Activated T-helper 1 cell treated with anti-CD3 and anti-CD28 coated beads, Interleukin-12 subunit alpha, Interleukin-12 subunit beta, Interleukin-2, Interleukin-4 antibody, amounts not matched to agents 30 ng/mL and 10 ng/mL and 1 ng/mL, durations not matched to agents 14 hours and 24 hours and 36 hours (primary cell): ENCODE results near the gene AIMP1. TPM values are rescaled to one million over a fixed set of nuclear protein-coding genes. Genes with fewer than 3 reads are reported as not detected.
A peak's percentile ranks its signal among the peaks of the same experiment; 100 is the strongest.

ENCODE experiments used
- DNase-seq: peaks from one replicate; pipeline ENCODE4 v3.0.0; 2021; ENCODE audit warnings: low spot score
- H3K27ac Mint-ChIP-seq: one replicate; pipeline ENCODE4 v1.8.0; 2021; ENCODE audit warnings: mild to moderate bottlenecking, mixed read lengths
- H3K27me3 Mint-ChIP-seq: one replicate; pipeline ENCODE4 v1.8.0; 2022; ENCODE audit warnings: mild to moderate bottlenecking, moderate library complexity, mixed read lengths; ENCODE audit not compliant: insufficient read depth
- H3K36me3 Mint-ChIP-seq: one replicate; pipeline ENCODE4 v1.8.0; 2021; ENCODE audit warnings: low read depth, mixed read lengths
- H3K4me1 Mint-ChIP-seq: one replicate; pipeline ENCODE4 v1.8.0; 2021; ENCODE audit warnings: low read depth, mixed read lengths
- H3K4me3 Mint-ChIP-seq: one replicate; pipeline ENCODE4 v1.8.0; 2021; ENCODE audit warnings: mild to moderate bottlenecking, moderate library complexity, mixed read lengths
- H3K9me3 Mint-ChIP-seq: one replicate; pipeline ENCODE4 v1.8.0; 2021; ENCODE audit warnings: mixed read lengths
- intact Hi-C: fragments of 100-400 bp; cut with micrococcal nuclease; formaldehyde crosslinking; loops from one replicate; pipeline ENCODE4 v1.15.1; 2024
- total RNA-seq: library from RNA; stranded (reverse); gene quantifications from 2 replicates; pipeline ENCODE4 v1.2.3, GENCODE V29; 2022

The AIMP1 gene
- total RNA-seq: 86.4 and 86.9 TPM in 2 replicates

GRCh38 chr4:106315968-106316772, at the start of gene AIMP1, which contains the start of gene TBCK:
Gene AIMP1 (plus strand): TSS chr4:106316550. CDS start chr4:106325010, 8,460 bp downstream.
Gene TBCK (minus strand): TSS chr4:106316209. CDS start chr4:106308960, 7,249 bp downstream.
- no peaks in the 10 kb centered on the region for H3K27me3 Mint-ChIP-seq
- H3K9me3 Mint-ChIP-seq: no peaks in the 10 kb centered on the region
- peak; percentile 83 for DNase-seq
- no peak within 1 kb of the TSS for H3K27ac Mint-ChIP-seq
- intact Hi-C loops: loop anchor here (1.0 to 10.0 kb wide), 8 partner anchors 13 to 1619 kb away; partner anchors contain the start of genes CYP2U1, GSTCD, INTS12 and PPA2
- peaks cover 30% of the 10 kb centered on the region for H3K4me1 Mint-ChIP-seq
- H3K4me3 Mint-ChIP-seq: no peak within 1 kb of the TSS
- peaks cover 14% of the 10 kb centered on the region for H3K36me3 Mint-ChIP-seq

DNA sequence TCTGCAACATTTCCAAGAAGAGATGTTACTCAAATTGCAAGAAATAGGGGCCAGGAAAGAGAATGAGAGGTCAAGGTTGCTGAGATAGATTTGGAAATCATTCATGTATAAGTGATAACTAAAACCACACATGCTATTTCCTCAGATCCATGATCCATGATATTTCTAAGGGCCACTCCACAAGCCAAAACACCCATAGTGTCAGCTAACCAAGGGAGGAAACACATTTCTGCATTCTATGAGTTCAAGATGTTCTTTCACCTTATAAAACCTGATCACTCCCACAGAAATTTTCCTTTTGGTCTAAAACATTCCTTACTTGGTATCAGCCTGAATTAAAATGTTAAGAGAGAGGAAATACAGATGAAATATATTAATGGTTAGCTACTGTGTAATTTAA, 47.6 kb upstream of the AIMP1 start:
- H3K27ac Mint-ChIP-seq: no peak overlapping the region
- no peaks in the 10 kb centered on the region for H3K27me3 Mint-ChIP-seq
- H3K9me3 Mint-ChIP-seq: no peaks in the 10 kb centered on the region
- intact Hi-C loops: loop anchor here (5.0 kb wide), 1 partner anchor 539 kb away; no protein-coding TSS in a partner anchor
- H3K36me3 Mint-ChIP-seq: no peaks in the 10 kb centered on the region
- H3K4me1 Mint-ChIP-seq: no peaks in the 10 kb centered on the region
- no peak for DNase-seq
- no peak overlapping the region for H3K4me3 Mint-ChIP-seq

GRCh38 chr4:106269711-106270110, 46.6 kb upstream of the AIMP1 start:
- DNase-seq: no peak
- Mint-ChIP-seq H3K27ac (no peak overlapping the region), H3K27me3 (no peaks in the 10 kb centered on the region), H3K9me3 (no peaks in the 10 kb centered on the region), H3K4me1 (no peaks in the 10 kb centered on the region), H3K4me3 (no peak overlapping the region), H3K36me3 (peaks cover 2% of the 10 kb centered on the region)
- intact Hi-C loops: loop anchor here (5.0 kb wide), 1 partner anchor 538 kb away; no protein-coding TSS in a partner anchor

GRCh38 chr4:106270736-106271135, 45.6 kb upstream of the AIMP1 start:
- H3K9me3 Mint-ChIP-seq: no peaks in the 10 kb centered on the region
- intact Hi-C loops: no loop called here
- H3K27ac Mint-ChIP-seq: no peak overlapping the region
- no peaks in the 10 kb centered on the region for H3K4me1 Mint-ChIP-seq
- H3K36me3 Mint-ChIP-seq: peaks cover 2% of the 10 kb centered on the region
- no peak for DNase-seq
- no peak overlapping the region for H3K4me3 Mint-ChIP-seq
- no peaks in the 10 kb centered on the region for H3K27me3 Mint-ChIP-seq

DNA sequence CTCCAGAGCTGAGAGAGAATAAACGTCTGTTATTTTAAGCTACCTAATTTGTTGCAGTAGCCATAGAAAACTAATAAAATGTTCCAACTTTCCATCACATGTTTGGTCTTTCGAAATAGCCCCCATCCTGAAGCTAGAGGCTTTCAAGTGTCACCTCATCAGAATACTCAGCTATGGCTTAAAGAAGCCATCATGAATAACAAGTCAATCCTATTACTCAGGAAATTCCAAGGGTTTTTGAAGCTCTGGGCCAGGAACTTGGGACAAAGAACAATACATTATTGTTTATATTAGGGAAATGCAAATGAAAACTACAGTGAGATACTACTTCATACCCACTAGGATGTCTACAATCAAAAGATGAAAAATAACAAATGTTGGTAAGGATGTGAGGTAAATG, 42.5 kb upstream of the AIMP1 start:
- Mint-ChIP-seq H3K36me3 (peaks cover 2% of the 10 kb centered on the region), H3K4me3 (no peak overlapping the region)
- intact Hi-C loops: no loop called here

GRCh38 chr4:106277140-106277675, 39.1 kb upstream of the AIMP1 start:
- H3K9me3 Mint-ChIP-seq: no peaks in the 10 kb centered on the region
- H3K27ac Mint-ChIP-seq: no peak overlapping the region
- H3K36me3 Mint-ChIP-seq: peaks cover 6% of the 10 kb centered on the region
- no peaks in the 10 kb centered on the region for H3K27me3 Mint-ChIP-seq
- intact Hi-C loops: no loop called here
- DNase-seq: no peak
- no peaks in the 10 kb centered on the region for H3K4me1 Mint-ChIP-seq
- H3K4me3 Mint-ChIP-seq: no peak overlapping the region

More for the DNA sequence above, 42.5 kb upstream of the AIMP1 start:
- DNase-seq: no peak
- no peaks in the 10 kb centered on the region for H3K4me1 Mint-ChIP-seq
- no peaks in the 10 kb centered on the region for H3K27me3 Mint-ChIP-seq
- H3K27ac Mint-ChIP-seq: no peak overlapping the region
- no peaks in the 10 kb centered on the region for H3K9me3 Mint-ChIP-seq

- DNase-seq: no peak
- H3K27me3 Mint-ChIP-seq: no peaks in the 10 kb centered on the region
- no peak overlapping the region for H3K27ac Mint-ChIP-seq
- H3K4me3 Mint-ChIP-seq: no peak overlapping the region
- intact Hi-C loops: no loop called here
- no peaks in the 10 kb centered on the region for H3K4me1 Mint-ChIP-seq
- H3K36me3 Mint-ChIP-seq: peaks cover 4% of the 10 kb centered on the region
- no peaks in the 10 kb centered on the region for H3K9me3 Mint-ChIP-seq
Observed at GRCh38 chr4:106284227-106284626, 32.1 kb upstream of the AIMP1 start.

DNA sequence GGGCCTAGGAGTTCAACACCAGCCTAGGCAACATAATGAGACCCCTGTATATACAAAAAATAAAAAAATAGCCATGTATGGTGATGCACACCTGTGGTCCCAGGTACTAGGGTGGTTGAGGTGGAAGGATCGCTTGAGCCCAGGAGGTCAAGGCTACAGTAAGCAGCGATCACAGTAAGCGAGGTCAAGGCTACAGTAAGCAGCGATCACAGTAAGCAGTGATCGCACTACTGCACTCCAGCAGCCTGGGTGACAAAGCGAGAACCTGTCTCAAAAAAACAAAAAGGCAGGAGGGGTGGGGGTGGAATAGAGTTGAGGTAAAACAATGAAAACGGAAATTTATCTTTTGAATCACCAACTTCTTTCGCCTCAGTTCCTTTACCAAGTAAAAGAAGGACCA, 29.7 kb upstream of the AIMP1 start:
- Mint-ChIP-seq H3K4me1 (no peaks in the 10 kb centered on the region), H3K9me3 (no peaks in the 10 kb centered on the region), H3K4me3 (no peak overlapping the region), H3K36me3 (peaks cover 3% of the 10 kb centered on the region), H3K27ac (no peak overlapping the region), H3K27me3 (no peaks in the 10 kb centered on the region)
- intact Hi-C loops: no loop called here
- DNase-seq: no peak

DNA sequence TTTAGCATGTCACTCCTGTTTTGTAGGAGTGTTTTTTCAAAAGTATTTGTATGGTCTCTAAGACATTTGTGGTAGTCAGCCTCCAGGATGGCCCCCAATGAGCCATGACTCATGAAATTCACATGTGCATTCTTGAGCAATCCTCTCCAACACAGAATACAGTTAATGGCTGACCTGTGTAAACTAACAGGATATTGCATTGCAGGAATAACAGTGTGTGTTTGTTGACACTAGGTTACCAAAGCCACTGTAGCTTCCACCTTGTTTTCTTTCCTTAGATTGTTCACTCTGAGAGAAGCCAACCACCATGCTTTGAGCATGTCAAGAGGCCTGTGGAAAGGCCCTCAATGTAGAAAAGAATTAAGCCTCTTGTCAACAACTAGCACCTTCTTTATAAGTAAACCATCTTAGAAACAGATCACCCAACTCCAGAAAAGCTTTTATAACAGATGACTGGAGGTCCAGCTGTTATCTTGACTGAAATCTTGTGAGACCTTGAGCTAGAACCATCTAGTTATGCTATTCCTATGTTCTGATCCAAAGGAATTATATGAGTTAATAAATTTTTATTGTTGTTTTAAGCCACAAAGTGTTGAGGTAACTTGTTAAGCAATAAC, 28.9 kb upstream of the AIMP1 start:
- H3K4me1 Mint-ChIP-seq: no peaks in the 10 kb centered on the region
- intact Hi-C loops: no loop called here
- H3K27me3 Mint-ChIP-seq: no peaks in the 10 kb centered on the region
- H3K9me3 Mint-ChIP-seq: no peaks in the 10 kb centered on the region
- H3K27ac Mint-ChIP-seq: no peak overlapping the region
- H3K4me3 Mint-ChIP-seq: no peak overlapping the region
- DNase-seq: no peak
- no peaks in the 10 kb centered on the region for H3K36me3 Mint-ChIP-seq

- intact Hi-C loops: no loop called here
- Mint-ChIP-seq H3K4me3 (no peak overlapping the region), H3K9me3 (no peaks in the 10 kb centered on the region), H3K27ac (no peak overlapping the region), H3K36me3 (peaks cover 1% of the 10 kb centered on the region), H3K27me3 (no peaks in the 10 kb centered on the region), H3K4me1 (no peaks in the 10 kb centered on the region)
- DNase-seq: no peak
Observed at GRCh38 chr4:106289737-106290136, 26.6 kb upstream of the AIMP1 start.

- no peak overlapping the region for H3K27ac Mint-ChIP-seq
- no peaks in the 10 kb centered on the region for H3K27me3 Mint-ChIP-seq
- peaks cover 8% of the 10 kb centered on the region for H3K36me3 Mint-ChIP-seq
- intact Hi-C loops: no loop called here
- H3K9me3 Mint-ChIP-seq: no peaks in the 10 kb centered on the region
- H3K4me3 Mint-ChIP-seq: no peak overlapping the region
- DNase-seq: no peak
- H3K4me1 Mint-ChIP-seq: no peaks in the 10 kb centered on the region
Observed at GRCh38 chr4:106291678-106292077, 24.7 kb upstream of the AIMP1 start.

DNA sequence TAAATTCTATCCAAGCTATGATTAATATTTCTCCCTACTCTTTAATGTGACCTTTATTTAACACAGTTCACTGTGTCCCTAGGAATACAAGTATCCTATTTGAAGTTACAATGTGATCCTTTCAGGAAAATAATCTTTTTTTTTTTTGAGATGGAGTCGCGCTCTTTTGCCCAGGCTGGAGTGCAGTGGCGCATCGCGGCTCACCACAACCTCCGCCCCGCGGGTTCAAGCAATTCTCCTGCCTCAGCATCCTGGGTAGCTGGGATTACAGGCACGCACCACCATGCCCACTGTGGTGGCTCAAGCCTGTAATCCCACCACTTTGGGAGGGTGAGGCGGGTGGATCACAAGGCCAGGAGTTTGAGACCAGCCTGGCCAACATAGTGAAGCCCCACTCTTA, 22.3 kb upstream of the AIMP1 start:
- no peak overlapping the region for H3K27ac Mint-ChIP-seq
- no peaks in the 10 kb centered on the region for H3K9me3 Mint-ChIP-seq
- peaks cover 8% of the 10 kb centered on the region for H3K36me3 Mint-ChIP-seq
- intact Hi-C loops: no loop called here
- H3K4me3 Mint-ChIP-seq: no peak overlapping the region
- no peaks in the 10 kb centered on the region for H3K4me1 Mint-ChIP-seq
- H3K27me3 Mint-ChIP-seq: no peaks in the 10 kb centered on the region
- no peak for DNase-seq
